Hepatocyte (in vitro differentiated cells): ENCODE results near the gene PKP1. TPM values are rescaled to one million over a fixed set of nuclear protein-coding genes. Genes with fewer than 3 reads are reported as not detected.

Source experiments
- DNase-seq: peaks from one replicate; pipeline ENCODE4 v3.0.0-alpha.2; 2016; ENCODE audit warnings: low spot score
- H2AFZ ChIP-seq: fragments of 200-600 bp; sonication (generic); 2 replicates; pipeline ENCODE4 v1.6.0; 2016; ENCODE audit warnings: antibody characterized with exemption, mild to moderate bottlenecking
- H3K27ac ChIP-seq: fragments of 200-600 bp; sonication (generic); 2 replicates; pipeline ENCODE4 v1.5.1; 2016; ENCODE audit warnings: mild to moderate bottlenecking
- H3K27me3 ChIP-seq: fragments of 200-600 bp; sonication (generic); 2 replicates; pipeline ENCODE4 v1.6.1; 2016
- H3K36me3 ChIP-seq: fragments of 200-600 bp; sonication (generic); replicated peaks from 2 replicates; pipeline ENCODE4 v1.5.1; 2016; ENCODE audit warnings: low read depth; ENCODE audit not compliant: insufficient read depth
- H3K4me1 ChIP-seq: fragments of 200-600 bp; sonication (generic); 2 replicates; pipeline ENCODE4 v1.5.1; 2016; ENCODE audit warnings: mild to moderate bottlenecking, moderate library complexity; ENCODE audit not compliant: insufficient read depth
- H3K4me2 ChIP-seq: fragments of 200-600 bp; sonication (generic); 2 replicates; pipeline ENCODE4 v1.6.0; 2016
- H3K4me3 ChIP-seq: fragments of 200-600 bp; sonication (generic); 2 replicates; pipeline ENCODE4 v1.5.1; 2016; ENCODE audit warnings: mild to moderate bottlenecking
- H3K79me2 ChIP-seq: fragments of 200-600 bp; sonication (generic); 2 replicates; pipeline ENCODE4 v1.6.0; 2017; ENCODE audit warnings: mild to moderate bottlenecking
- H3K9me2 ChIP-seq: fragments of 200-600 bp; sonication (generic); replicated peaks from 2 replicates; pipeline ENCODE4 v1.6.0; 2017; ENCODE audit warnings: mild to moderate bottlenecking; ENCODE audit not compliant: insufficient read depth
- H3K9me3 ChIP-seq: fragments of 200-600 bp; sonication (generic); 2 replicates; pipeline ENCODE4 v1.5.1; 2016; ENCODE audit warnings: low read depth, mild to moderate bottlenecking
- H4K20me1 ChIP-seq: fragments of 200-600 bp; sonication (generic); 2 replicates; pipeline ENCODE4 v1.6.0; 2016; ENCODE audit warnings: mild to moderate bottlenecking; ENCODE audit not compliant: insufficient read depth, poor library complexity, severe bottlenecking
- CTCF ChIP-seq: fragments of 200-600 bp; sonication (generic); IDR thresholded peaks from 2 replicates; pipeline ENCODE4 v1.5.1; 2016; ENCODE audit warnings: antibody characterized with exemption, mild to moderate bottlenecking; ENCODE audit not compliant: poor library complexity
- EZH2phosphoT487 ChIP-seq: fragments of 200-600 bp; sonication (generic); IDR thresholded peaks from one replicate; pipeline ENCODE4 v1.6.1; 2018; ENCODE audit warnings: antibody characterized with exemption, mild to moderate bottlenecking, low read depth, moderate library complexity; ENCODE audit not compliant: unreplicated experiment, severe bottlenecking
- whole genome bisulfite sequencing: methylation state at CpG from one replicate; pipeline ENCODE4 v1.1.6; 2016; ENCODE audit warnings: low lambda C conversion rate; ENCODE audit errors: missing lambda C conversion rate; 5-methylcytosine and 5-hydroxymethylcytosine counted together
- polyA plus RNA-seq: library from polyadenylated mRNA; unstranded; fragments of >200 nt; fragmentation: Nextera tagmentation; extraction: Ambion mirVana; gene quantifications from 2 replicates; pipeline ENCODE4 v1.2.1, GENCODE V29; 2016
- total RNA-seq: library from RNA; depleted of rRNA; stranded (reverse); fragments of >200 nt; gene quantifications from 2 replicates; pipeline ENCODE4 v1.2.3, GENCODE V29; 2014

Gene PKP1
- total and polyA plus RNA-seq, 2 experiments from 2014 or later: 0.04 to 0.33 TPM

DNA sequence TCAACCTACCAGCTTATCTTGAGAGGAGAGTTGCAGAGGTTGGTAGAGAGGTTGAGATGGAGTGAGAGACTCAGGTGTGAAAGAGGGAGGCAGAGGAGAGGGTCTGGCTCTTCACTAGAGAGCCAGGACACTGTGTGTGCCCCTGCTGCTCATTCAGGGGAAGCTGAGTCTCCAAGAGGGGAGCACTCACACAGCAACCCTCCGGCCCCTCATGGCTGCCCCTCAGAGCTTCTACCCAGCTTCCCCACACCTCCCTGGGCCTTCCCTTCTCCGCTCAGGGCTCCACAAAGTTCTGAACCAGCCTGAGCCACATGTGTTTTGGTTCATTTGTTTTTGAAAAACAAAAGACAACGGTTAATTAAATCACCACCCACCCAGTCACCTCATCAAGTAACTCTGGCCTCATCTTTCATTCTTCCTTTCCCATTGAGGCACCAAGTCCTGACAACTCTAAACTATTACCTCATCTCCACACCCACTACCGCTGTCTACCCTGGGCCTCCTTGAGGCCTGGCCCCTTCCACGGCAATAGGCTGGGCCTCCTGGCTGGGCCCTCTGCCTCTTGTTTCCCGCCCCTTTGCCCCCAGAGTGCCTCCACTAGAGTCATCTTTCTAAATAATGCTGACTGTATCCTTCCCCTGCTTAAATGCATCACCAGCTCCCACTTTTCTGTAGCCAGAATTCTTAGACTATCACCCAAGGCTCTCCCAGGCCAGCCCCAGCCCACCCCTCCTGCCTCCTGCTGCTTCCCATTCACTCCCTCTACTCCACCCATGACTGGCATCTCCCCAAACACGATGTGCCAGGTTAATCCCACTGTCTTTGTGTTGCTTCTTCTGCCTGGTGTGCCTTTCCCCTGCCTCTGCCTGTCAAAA lies 61.1 kb downstream of the PKP1 start:
- Histone ChIP-seq H3K4me3 (no peak overlapping the region), H4K20me1 (no peaks in the 10 kb centered on the region), H3K27me3 (no peaks in the 10 kb centered on the region), H2AFZ (no peak overlapping the region), H3K36me3 (no peaks in the 10 kb centered on the region), H3K9me3 (no peaks in the 10 kb centered on the region), H3K4me2 (no peak overlapping the region), H3K4me1 (no peaks in the 10 kb centered on the region), H3K27ac (no peak overlapping the region), H3K79me2 (no peaks in the 10 kb centered on the region), H3K9me2 (no peaks in the 10 kb centered on the region)
- DNase-seq: no peak
- no peak for TF ChIP-seq EZH2phosphoT487
- 73% methylated on average over 7 of the region's 7 CpGs for WGBS

- no peaks in the 10 kb centered on the region for H3K9me3 ChIP-seq
Measured at GRCh38 chr1:201345081-201345355, 61.7 kb downstream of the PKP1 start.

DNA sequence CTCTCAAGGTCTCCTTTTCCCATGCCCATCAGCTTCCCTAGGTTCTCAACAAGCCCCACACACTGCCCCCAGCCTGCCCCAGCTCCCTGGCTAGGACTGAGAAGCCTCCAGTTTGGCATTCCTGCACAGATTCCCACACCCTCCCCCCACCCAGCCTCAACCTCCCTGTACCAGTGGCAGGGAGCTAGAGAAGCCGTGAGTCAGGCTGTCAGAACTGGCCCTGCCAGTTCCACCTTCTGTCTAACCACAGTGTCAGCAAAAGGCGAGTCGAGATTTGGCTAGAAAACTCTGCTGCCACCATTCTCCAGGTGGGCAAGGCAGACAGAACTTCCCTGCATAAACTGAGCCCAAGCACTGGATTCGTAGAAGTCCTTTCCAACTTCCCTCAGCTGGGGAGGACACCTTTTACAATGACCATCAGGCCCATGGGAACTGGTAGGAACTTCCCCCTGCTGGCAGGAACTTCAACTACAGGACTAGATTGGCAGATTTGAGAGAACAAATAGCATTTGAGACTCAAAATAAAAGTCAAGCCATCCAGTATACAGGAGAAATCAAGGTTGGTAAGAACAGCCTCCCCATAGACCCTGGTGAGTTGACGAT lies 63.1 kb downstream of the PKP1 start:
- H3K36me3 ChIP-seq: no peaks in the 10 kb centered on the region
- no peak overlapping the region for H3K4me2 ChIP-seq
- no peak overlapping the region for H2AFZ ChIP-seq
- WGBS: 59% methylated on average over 5 of the region's 5 CpGs
- H3K4me3 ChIP-seq: no peak overlapping the region
- no peaks in the 10 kb centered on the region for H3K9me2 ChIP-seq
- peak; percentile 74 for DNase-seq
- no peak for TF ChIP-seq EZH2phosphoT487
- peak; percentile 50 for TF ChIP-seq CTCF
- no peaks in the 10 kb centered on the region for H3K4me1 ChIP-seq
- no peaks in the 10 kb centered on the region for H3K9me3 ChIP-seq
- no peaks in the 10 kb centered on the region for H3K27me3 ChIP-seq
- no peak overlapping the region for H3K27ac ChIP-seq
- H3K79me2 ChIP-seq: no peaks in the 10 kb centered on the region
- no peaks in the 10 kb centered on the region for H4K20me1 ChIP-seq

More at GRCh38 chr1:201345081-201345355, 61.7 kb downstream of the PKP1 start:
- Histone ChIP-seq H3K79me2 (no peaks in the 10 kb centered on the region), H3K9me2 (no peaks in the 10 kb centered on the region), H4K20me1 (no peaks in the 10 kb centered on the region), H3K4me2 (no peak overlapping the region), H2AFZ (no peak overlapping the region), H3K36me3 (no peaks in the 10 kb centered on the region), H3K4me1 (no peaks in the 10 kb centered on the region), H3K27ac (no peak overlapping the region), H3K27me3 (no peaks in the 10 kb centered on the region), H3K4me3 (no peak overlapping the region)
- DNase-seq: no peak
- no peak for TF ChIP-seq CTCF
- TF ChIP-seq EZH2phosphoT487: no peak
- WGBS: 95% methylated on average over 5 of the region's 5 CpGs

DNA sequence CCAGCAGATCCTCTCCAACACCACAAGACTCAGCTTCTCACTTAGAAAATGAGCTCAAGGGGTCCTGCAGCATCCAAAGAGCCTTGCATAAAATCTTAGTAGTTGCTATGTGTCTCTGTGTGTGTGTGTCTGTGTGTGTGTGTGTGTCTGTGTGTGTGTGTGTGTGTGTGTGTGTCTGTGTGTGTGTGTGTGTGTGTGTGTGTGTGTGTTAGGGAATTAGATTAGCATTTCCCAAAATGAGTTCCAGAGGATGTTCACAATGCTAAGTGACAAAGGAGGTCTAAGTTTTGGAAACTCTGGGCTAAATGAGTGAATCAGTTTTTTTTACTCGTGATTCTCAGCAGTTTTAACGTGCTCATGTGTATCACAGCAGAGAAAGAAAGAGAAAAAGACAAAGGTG lies 63.7 kb downstream of the PKP1 start:
- H2AFZ ChIP-seq: no peak overlapping the region
- no peaks in the 10 kb centered on the region for H3K27me3 ChIP-seq
- no peak overlapping the region for H3K27ac ChIP-seq

More for the DNA sequence above, 63.7 kb downstream of the PKP1 start:
- no peak overlapping the region for H3K4me2 ChIP-seq
- H3K9me2 ChIP-seq: no peaks in the 10 kb centered on the region
- H3K36me3 ChIP-seq: no peaks in the 10 kb centered on the region
- no peaks in the 10 kb centered on the region for H3K4me1 ChIP-seq
- no peak for TF ChIP-seq CTCF
- no peaks in the 10 kb centered on the region for H3K9me3 ChIP-seq
- no peaks in the 10 kb centered on the region for H3K79me2 ChIP-seq
- WGBS: 66% methylated on average over 2 of the region's 2 CpGs
- no peak for DNase-seq
- no peaks in the 10 kb centered on the region for H4K20me1 ChIP-seq
- H3K4me3 ChIP-seq: no peak overlapping the region
